Measurements from ENCODE around the gene CELF2.

DNA sequence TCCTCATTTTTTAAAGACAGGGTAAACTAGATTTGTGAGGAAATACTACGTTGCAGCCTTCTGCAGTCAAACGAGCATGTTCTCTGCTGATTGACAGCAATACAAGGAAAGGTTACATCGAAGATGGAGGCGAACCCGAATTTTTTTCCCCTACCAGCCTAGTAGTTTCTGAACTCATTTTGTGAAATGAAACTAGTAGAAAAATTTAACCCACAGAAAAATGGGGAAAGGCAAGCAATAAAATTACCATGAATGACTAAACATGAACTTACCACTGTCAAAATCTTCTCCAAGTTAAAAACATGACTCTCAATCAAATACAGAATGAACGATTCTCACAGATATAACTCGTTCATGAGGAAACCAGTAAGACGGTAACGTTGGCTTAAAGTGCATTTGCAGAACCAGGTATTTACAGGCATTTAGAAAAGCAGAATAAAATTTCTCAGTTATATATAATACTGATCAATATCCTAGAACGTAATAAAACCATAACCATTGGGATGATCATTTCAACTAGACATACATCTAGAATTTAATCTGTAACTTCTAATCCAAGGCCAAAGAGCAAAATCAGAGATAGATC is 73.9 kb downstream of the CELF2 start:
- TF ChIP-seq, protein P1, sequence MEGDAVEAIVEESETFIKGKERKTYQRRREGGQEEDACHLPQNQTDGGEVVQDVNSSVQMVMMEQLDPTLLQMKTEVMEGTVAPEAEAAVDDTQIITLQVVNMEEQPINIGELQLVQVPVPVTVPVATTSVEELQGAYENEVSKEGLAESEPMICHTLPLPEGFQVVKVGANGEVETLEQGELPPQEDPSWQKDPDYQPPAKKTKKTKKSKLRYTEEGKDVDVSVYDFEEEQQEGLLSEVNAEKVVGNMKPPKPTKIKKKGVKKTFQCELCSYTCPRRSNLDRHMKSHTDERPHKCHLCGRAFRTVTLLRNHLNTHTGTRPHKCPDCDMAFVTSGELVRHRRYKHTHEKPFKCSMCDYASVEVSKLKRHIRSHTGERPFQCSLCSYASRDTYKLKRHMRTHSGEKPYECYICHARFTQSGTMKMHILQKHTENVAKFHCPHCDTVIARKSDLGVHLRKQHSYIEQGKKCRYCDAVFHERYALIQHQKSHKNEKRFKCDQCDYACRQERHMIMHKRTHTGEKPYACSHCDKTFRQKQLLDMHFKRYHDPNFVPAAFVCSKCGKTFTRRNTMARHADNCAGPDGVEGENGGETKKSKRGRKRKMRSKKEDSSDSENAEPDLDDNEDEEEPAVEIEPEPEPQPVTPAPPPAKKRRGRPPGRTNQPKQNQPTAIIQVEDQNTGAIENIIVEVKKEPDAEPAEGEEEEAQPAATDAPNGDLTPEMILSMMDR (IDR thresholded peaks at IDR 0.05; ENCODE audit: low read depth, low read length, poor library complexity, severe bottlenecking), result no peak
- TF ChIP-seq EZH2phosphoT487 (IDR thresholded peaks at IDR 0.05; ENCODE audit: borderline replicate concordance, low read length), result no peak

Measured in DOHH2 (cell line).